Measurements from ENCODE around the gene MRPL46.

- TF ChIP-seq EZH2 (IDR thresholded peaks at IDR 0.05; ENCODE audit: low read depth, low read length, severe bottlenecking) (no peak), ZNF274 (IDR thresholded peaks at IDR 0.05; ENCODE audit: borderline replicate concordance, extremely low read depth, low read length) (no peak), CTCF (IDR thresholded peaks at IDR 0.05; ENCODE audit: control extremely low read depth in 1 of 3, insufficient read depth in 1 of 3, low read depth in 1 of 3, low read length in 3 of 3) (no peak), JUND (IDR thresholded peaks at IDR 0.05; ENCODE audit: low read length) (no peak), MAX (IDR thresholded peaks at IDR 0.05) (no peak), RXRA (IDR thresholded peaks at IDR 0.05; ENCODE audit: insufficient read depth, low read depth, low read length) (no peak), CHD1 (IDR thresholded peaks at IDR 0.05; ENCODE audit: low read depth, low read length) (no peak), POLR2AphosphoS5 (IDR thresholded peaks at IDR 0.05; ENCODE audit: low read depth, low read length) (no peak), POLR2A (IDR thresholded peaks at IDR 0.05; ENCODE audit: control extremely low read depth in 1 of 2, low read depth in 2 of 2, low read length in 2 of 2) (no peak), CBX5 (IDR thresholded peaks at IDR 0.05; ENCODE audit: low read depth, low read length) (no peak), POU5F1 (IDR thresholded peaks at IDR 0.05; ENCODE audit: low read depth, low read length) (no peak), CEBPB (IDR thresholded peaks at IDR 0.05; ENCODE audit: low read depth, low read length) (no peak), ATF3 (IDR thresholded peaks at IDR 0.05; ENCODE audit: insufficient read depth, low read depth, low read length) (no peak)
Measured at GRCh38 chr15:88498996-88499395, 31.8 kb upstream of the MRPL46 start.

Measured in H1 (cell line).